ENCODE measurements around the gene FGF18. TPM values are rescaled to one million over a fixed set of nuclear protein-coding genes. Genes with fewer than 3 reads are reported as not detected.
A peak's percentile ranks its signal among the peaks of the same experiment; 100 is the strongest.

The FGF18 gene
- polyA plus RNA-seq, 4 donors, result 0.25 to 2.0 (median 0.61) TPM

DNA sequence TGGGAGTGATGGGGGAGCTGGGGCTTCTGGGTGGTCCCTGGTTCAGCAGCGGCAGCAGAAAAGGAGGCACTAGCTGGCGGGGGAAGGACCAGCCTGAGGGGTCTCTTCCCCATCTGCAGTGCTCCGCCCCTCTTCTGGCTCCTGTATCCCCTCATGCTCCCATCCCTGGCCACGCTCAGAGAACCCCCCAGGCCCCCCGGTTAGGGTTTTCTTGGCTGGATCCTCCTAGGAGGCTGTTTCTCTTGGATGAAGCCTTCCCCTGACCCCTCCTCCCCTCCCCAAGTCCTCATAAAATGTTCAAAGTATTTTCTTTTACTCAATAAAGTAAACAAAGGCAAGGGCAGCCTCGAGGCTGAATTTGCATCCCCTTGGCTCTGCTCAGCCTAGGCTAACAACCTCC lies 60.8 kb downstream of the FGF18 start:
- DNase-seq (no peak), FAIRE-seq (no peak)
- Histone ChIP-seq H3K4me1 (ENCODE audit: control insufficient read depth in 3 of 3, insufficient read depth in 2 of 3, low read depth in 1 of 3, low read length in 2 of 3) (no peaks in the 10 kb centered on the region), H3K27ac (ENCODE audit: low read depth in 1 of 3, low read length in 2 of 3) (no peak overlapping the region), H3K27me3 (ENCODE audit: control insufficient read depth in 3 of 3, insufficient read depth in 3 of 3, low read length in 3 of 3) (peaks cover 0 to 3% (median 0%) of the 10 kb centered on the region in 3 donors), H3K4me3 (ENCODE audit: low read depth in 1 of 3, low read length in 3 of 3) (no peak overlapping the region), H3K9me3 (ENCODE audit: control insufficient read depth in 2 of 2, insufficient read depth in 1 of 2, low read depth in 1 of 2, low read length in 1 of 2) (no peaks in the 10 kb centered on the region), H3K36me3 (ENCODE audit: control insufficient read depth in 3 of 3, insufficient read depth in 2 of 3, low read depth in 1 of 3, low read length in 3 of 3) (no peaks in the 10 kb centered on the region)
- WGBS, 3 donors, result 70 to 76% (median 70%) methylated on average over 6 of the region's 6 CpGs

DNA sequence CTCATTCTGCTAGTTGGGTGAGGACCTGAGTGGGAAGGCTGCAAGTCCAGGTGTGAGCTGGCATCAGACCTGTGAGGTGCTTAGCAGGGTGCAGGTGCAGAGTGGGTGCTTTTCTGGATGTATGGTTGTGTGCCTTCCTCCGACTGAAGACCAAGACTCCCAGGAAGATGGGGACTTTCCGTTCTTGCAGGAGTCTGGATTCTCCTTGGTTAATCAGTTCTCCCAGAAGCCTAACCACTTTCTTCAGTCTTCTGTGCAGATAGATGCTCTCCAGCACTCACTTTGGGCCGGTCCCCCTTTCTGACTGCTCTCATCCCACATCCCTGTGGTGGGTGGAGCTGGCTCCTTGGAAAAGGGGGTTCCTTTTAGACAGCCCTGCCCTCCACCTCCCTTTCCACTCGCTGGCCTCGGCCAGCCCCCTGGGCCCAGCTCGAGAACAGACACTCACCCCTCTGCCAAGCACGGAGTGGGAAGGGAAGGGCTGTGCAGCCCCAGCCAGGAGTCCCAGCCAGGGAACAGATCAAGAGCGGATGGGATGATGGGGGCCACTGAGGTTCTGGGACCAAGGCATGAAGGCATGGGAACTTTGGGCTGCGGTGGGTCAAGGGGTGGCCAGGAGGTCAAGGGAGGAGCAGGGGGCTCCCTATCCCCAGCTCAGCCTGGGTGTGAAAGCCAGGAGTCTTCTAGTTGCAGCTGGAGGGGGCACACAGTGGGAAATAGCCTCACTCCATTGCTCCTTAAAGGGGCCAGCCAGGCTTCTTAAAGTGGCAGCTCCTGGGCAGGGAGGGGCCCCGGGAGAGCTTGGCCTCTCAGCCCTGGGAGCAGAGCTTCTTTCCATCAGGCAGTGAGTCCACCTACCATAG lies 62.4 kb downstream of the FGF18 start:
- WGBS, 3 donors, result 70 to 85% (median 79%) methylated on average over 10 of the region's 10 CpGs
- DNase-seq, result no peak
- no peak for FAIRE-seq
- Histone ChIP-seq H3K4me3 (ENCODE audit: low read depth in 1 of 3, low read length in 3 of 3) (no peak overlapping the region), H3K4me1 (ENCODE audit: control insufficient read depth in 3 of 3, insufficient read depth in 2 of 3, low read depth in 1 of 3, low read length in 2 of 3) (no peaks in the 10 kb centered on the region), H3K9me3 (ENCODE audit: control insufficient read depth in 2 of 2, insufficient read depth in 1 of 2, low read depth in 1 of 2, low read length in 1 of 2) (no peaks in the 10 kb centered on the region), H3K27me3 (ENCODE audit: control insufficient read depth in 3 of 3, insufficient read depth in 3 of 3, low read length in 3 of 3) (peaks cover 0 to 3% (median 0%) of the 10 kb centered on the region in 3 donors), H3K27ac (ENCODE audit: low read depth in 1 of 3, low read length in 2 of 3) (no peak overlapping the region), H3K36me3 (ENCODE audit: control insufficient read depth in 3 of 3, insufficient read depth in 2 of 3, low read depth in 1 of 3, low read length in 3 of 3) (no peaks in the 10 kb centered on the region)

DNA sequence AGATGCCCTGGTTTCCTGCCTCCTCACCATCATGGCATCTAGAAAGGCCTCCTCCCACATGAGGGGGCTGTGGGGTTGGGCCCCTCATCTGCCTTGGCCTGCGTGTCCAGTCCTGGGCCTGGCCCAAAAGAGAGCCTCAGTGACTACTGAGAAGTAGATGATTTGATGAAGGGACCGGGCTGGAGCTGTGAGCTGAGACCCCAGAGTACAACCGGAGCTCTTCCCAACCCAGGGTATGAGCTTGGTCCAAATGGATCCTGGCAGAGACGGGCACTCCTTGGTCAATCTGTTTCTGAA lies 62.9 kb downstream of the FGF18 start:
- Histone ChIP-seq H3K27ac (ENCODE audit: low read depth in 1 of 3, low read length in 2 of 3) (no peak overlapping the region), H3K9me3 (ENCODE audit: control insufficient read depth in 2 of 2, insufficient read depth in 1 of 2, low read depth in 1 of 2, low read length in 1 of 2) (no peaks in the 10 kb centered on the region), H3K36me3 (ENCODE audit: control insufficient read depth in 3 of 3, insufficient read depth in 2 of 3, low read depth in 1 of 3, low read length in 3 of 3) (no peaks in the 10 kb centered on the region), H3K4me3 (ENCODE audit: low read depth in 1 of 3, low read length in 3 of 3) (no peak overlapping the region), H3K4me1 (ENCODE audit: control insufficient read depth in 3 of 3, insufficient read depth in 2 of 3, low read depth in 1 of 3, low read length in 2 of 3) (no peaks in the 10 kb centered on the region), H3K27me3 (ENCODE audit: control insufficient read depth in 3 of 3, insufficient read depth in 3 of 3, low read length in 3 of 3) (peaks cover 0 to 3% (median 0%) of the 10 kb centered on the region in 3 donors)
- DNase-seq (no peak), FAIRE-seq (no peak)
- WGBS, 3 donors, result 87 to 90% (median 89%) methylated on average over 4 of the region's 4 CpGs

DNA sequence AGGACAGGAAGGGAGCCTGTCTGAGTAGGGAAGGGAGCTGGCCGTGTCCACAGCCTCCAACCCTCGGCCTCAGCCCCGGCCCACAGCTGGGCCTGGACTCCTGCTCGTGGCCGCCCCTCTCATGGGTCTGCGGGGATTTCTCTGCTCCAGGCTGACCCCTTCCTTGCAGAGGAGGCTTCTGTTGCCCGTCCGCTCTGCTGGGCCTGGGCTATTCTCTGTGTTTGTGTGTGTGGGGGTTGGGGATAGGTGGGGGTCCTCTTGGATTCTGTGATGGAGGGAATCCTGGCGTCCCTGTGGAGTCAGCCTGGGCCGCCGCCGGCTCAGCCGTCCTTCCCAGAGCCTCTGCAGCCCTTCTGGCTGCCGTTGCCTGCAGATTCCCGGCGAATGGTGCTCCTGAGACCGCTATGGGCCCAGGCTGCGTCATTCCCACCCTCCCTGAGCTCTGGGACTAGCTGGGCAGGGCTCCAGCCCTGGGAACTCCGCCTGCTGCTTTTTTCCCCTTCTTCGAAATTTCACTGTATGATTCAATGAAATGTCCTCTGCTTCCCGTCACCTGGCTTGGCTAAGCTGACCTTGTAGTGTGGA lies 64.2 kb downstream of the FGF18 start:
- DNase-seq (no peak), FAIRE-seq (no peak)
- H3K27ac ChIP-seq (ENCODE audit: low read depth in 1 of 3, low read length in 2 of 3), result no peak overlapping the region
- H3K4me3 ChIP-seq (ENCODE audit: low read depth in 1 of 3, low read length in 3 of 3), result no peak overlapping the region
- H3K9me3 ChIP-seq (ENCODE audit: control insufficient read depth in 2 of 2, insufficient read depth in 1 of 2, low read depth in 1 of 2, low read length in 1 of 2), result no peaks in the 10 kb centered on the region
- H3K4me1 ChIP-seq (ENCODE audit: control insufficient read depth in 3 of 3, insufficient read depth in 2 of 3, low read depth in 1 of 3, low read length in 2 of 3), result no peaks in the 10 kb centered on the region
- no peaks in the 10 kb centered on the region for H3K36me3 ChIP-seq (ENCODE audit: control insufficient read depth in 3 of 3, insufficient read depth in 2 of 3, low read depth in 1 of 3, low read length in 3 of 3)
- WGBS, 3 donors, result 73 to 84% (median 77%) methylated on average over 17 to 21 of the region's 21 CpGs
- H3K27me3 ChIP-seq (ENCODE audit: control insufficient read depth in 3 of 3, insufficient read depth in 3 of 3, low read length in 3 of 3), result no peaks in the 10 kb centered on the region

DNA sequence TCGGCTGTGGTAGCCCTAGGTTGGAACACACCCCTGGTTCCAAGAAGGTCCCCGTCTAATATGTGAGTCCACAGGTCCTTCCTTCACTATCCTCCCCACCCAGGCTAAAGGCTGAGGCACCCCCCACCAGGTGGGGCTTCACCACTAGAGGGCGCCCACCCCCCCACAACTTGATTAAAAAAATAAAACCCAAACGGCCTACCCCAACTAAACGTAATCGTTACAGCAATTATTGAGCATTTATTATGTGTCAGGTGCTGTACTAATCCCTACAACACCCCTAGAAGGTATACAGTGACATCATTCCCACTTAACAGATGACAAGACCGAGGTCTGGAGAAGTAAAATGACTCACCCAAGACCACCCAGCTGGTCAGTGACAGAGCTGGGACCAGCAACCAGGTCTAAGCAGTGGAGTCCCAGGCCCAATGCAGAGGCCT lies 65.0 kb downstream of the FGF18 start:
- H3K4me3 ChIP-seq (ENCODE audit: low read depth in 1 of 3, low read length in 3 of 3), result no peak overlapping the region
- H3K9me3 ChIP-seq (ENCODE audit: control insufficient read depth in 2 of 2, insufficient read depth in 1 of 2, low read depth in 1 of 2, low read length in 1 of 2), result no peaks in the 10 kb centered on the region
- H3K36me3 ChIP-seq (ENCODE audit: control insufficient read depth in 3 of 3, insufficient read depth in 2 of 3, low read depth in 1 of 3, low read length in 3 of 3), result no peaks in the 10 kb centered on the region
- H3K4me1 ChIP-seq (ENCODE audit: control insufficient read depth in 3 of 3, insufficient read depth in 2 of 3, low read depth in 1 of 3, low read length in 2 of 3), result no peaks in the 10 kb centered on the region
- no peak overlapping the region for H3K27ac ChIP-seq (ENCODE audit: low read depth in 1 of 3, low read length in 2 of 3)
- WGBS, 3 donors, result 17 to 33% (median 19%) methylated on average over 7 of the region's 7 CpGs
- DNase-seq, result peak; percentile 20 to 29
- no peaks in the 10 kb centered on the region for H3K27me3 ChIP-seq (ENCODE audit: control insufficient read depth in 3 of 3, insufficient read depth in 3 of 3, low read length in 3 of 3)
- no peak for FAIRE-seq

DNA sequence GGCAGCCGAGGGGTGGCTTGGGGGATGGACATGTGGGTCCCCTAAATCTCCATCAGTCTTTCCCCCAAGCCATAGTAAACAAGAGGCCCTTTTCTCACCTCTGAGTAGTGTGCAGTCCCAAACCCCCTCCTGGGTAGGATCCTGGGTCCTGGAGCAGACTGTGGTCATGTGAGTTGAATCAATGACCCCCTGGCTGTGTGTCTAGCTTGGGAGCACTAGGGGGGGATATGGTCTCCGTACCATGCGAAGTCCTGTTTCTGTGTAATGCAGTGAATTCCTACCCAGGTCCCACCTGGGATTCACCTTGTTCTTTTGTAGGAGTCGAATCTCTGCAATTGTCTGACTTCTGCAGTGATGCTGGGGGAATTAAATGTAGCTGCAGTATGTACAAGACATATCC lies 66.2 kb downstream of the FGF18 start:
- H3K9me3 ChIP-seq (ENCODE audit: control insufficient read depth in 2 of 2, insufficient read depth in 1 of 2, low read depth in 1 of 2, low read length in 1 of 2), result no peaks in the 10 kb centered on the region
- H3K36me3 ChIP-seq (ENCODE audit: control insufficient read depth in 3 of 3, insufficient read depth in 2 of 3, low read depth in 1 of 3, low read length in 3 of 3), result no peaks in the 10 kb centered on the region
- DNase-seq (no peak), FAIRE-seq (no peak)
- WGBS, 3 donors, result 80 to 88% (median 83%) methylated on average over 4 of the region's 4 CpGs
- no peaks in the 10 kb centered on the region for H3K4me1 ChIP-seq (ENCODE audit: control insufficient read depth in 3 of 3, insufficient read depth in 2 of 3, low read depth in 1 of 3, low read length in 2 of 3)
- no peaks in the 10 kb centered on the region for H3K27me3 ChIP-seq (ENCODE audit: control insufficient read depth in 3 of 3, insufficient read depth in 3 of 3, low read length in 3 of 3)
- H3K27ac ChIP-seq (ENCODE audit: low read depth in 1 of 3, low read length in 2 of 3), result no peak overlapping the region
- no peak overlapping the region for H3K4me3 ChIP-seq (ENCODE audit: low read depth in 1 of 3, low read length in 3 of 3)

DNA sequence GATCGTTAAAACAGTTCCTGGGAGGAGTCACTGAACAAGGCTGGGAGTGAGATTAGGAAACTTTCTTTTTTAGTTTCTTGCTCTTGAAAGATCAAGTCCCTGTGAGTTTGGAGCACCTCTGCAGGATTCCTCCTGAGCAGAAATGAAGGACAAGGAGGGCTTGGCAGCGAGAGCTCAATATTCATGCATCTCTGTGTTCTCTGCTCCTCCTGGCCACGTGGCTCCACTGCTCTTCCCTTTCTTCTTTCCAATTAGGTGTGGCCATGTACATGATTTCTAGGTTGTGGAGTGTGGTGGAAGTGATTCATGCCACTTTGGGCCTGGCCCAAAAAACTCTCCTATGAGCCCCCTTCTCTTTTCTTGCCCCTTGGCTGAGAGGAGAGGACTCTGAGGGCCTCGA lies 67.2 kb downstream of the FGF18 start:
- FAIRE-seq, result no peak
- WGBS, 3 donors, result 68 to 84% (median 72%) methylated on average over 3 to 4 of the region's 4 CpGs

DNA sequence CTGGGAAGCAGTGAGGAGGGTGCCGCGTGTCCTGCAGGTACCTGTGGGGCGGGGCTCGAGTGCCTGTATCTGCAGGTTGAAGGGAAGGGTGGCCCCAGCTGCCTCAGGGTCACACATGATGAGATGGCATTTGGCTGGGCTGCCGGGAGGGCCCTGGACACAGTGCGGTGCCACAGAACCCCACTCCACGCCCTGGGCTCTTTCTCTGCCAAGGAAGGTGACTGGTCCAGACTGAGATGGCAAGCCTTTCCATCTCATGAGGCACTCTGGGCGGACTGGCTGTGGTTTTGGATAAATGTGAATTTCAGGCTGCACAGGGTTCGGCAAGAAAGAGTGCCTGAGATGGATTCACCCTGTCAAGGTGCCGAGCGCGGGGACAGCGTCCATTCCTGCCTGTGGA lies 69.4 kb downstream of the FGF18 start:
- H3K27ac ChIP-seq (ENCODE audit: low read depth in 1 of 3, low read length in 2 of 3), result no peak overlapping the region
- H3K36me3 ChIP-seq (ENCODE audit: control insufficient read depth in 3 of 3, insufficient read depth in 2 of 3, low read depth in 1 of 3, low read length in 3 of 3), result no peaks in the 10 kb centered on the region
- H3K27me3 ChIP-seq (ENCODE audit: control insufficient read depth in 3 of 3, insufficient read depth in 3 of 3, low read length in 3 of 3), result no peaks in the 10 kb centered on the region
- FAIRE-seq, result no peak
- H3K4me3 ChIP-seq (ENCODE audit: low read depth in 1 of 3, low read length in 3 of 3), result no peak overlapping the region
- no peak for DNase-seq
- 66 to 77% (median 72%) methylated on average over 12 to 13 of the region's 13 CpGs for WGBS, 3 donors
- no peaks in the 10 kb centered on the region for H3K9me3 ChIP-seq (ENCODE audit: control insufficient read depth in 2 of 2, insufficient read depth in 1 of 2, low read depth in 1 of 2, low read length in 1 of 2)
- H3K4me1 ChIP-seq (ENCODE audit: control insufficient read depth in 3 of 3, insufficient read depth in 2 of 3, low read depth in 1 of 3, low read length in 2 of 3), result peaks cover 0 to 1% (median 0%) of the 10 kb centered on the region in 3 donors

More for the DNA sequence above, 67.2 kb downstream of the FGF18 start:
- no peaks in the 10 kb centered on the region for H3K27me3 ChIP-seq (ENCODE audit: control insufficient read depth in 3 of 3, insufficient read depth in 3 of 3, low read length in 3 of 3)
- H3K27ac ChIP-seq (ENCODE audit: low read depth in 1 of 3, low read length in 2 of 3), result no peak overlapping the region
- H3K9me3 ChIP-seq (ENCODE audit: control insufficient read depth in 2 of 2, insufficient read depth in 1 of 2, low read depth in 1 of 2, low read length in 1 of 2), result no peaks in the 10 kb centered on the region
- no peaks in the 10 kb centered on the region for H3K36me3 ChIP-seq (ENCODE audit: control insufficient read depth in 3 of 3, insufficient read depth in 2 of 3, low read depth in 1 of 3, low read length in 3 of 3)
- H3K4me3 ChIP-seq (ENCODE audit: low read depth in 1 of 3, low read length in 3 of 3), result no peak overlapping the region
- H3K4me1 ChIP-seq (ENCODE audit: control insufficient read depth in 3 of 3, insufficient read depth in 2 of 3, low read depth in 1 of 3, low read length in 2 of 3), result no peaks in the 10 kb centered on the region
- no peak for DNase-seq
